DMS153 treated with DMSO at 0.1 percent for 48 hours (cell line): ENCODE measurements around the gene PLXND1.
A peak's percentile ranks its signal among the peaks of the same experiment; 100 is the strongest.

Experiments
- DNase-seq: peaks from one replicate; lab custom pipeline; 2025; ENCODE audit not compliant: unreplicated experiment; lab: John Stamatoyannopoulos, UW

The PLXND1 gene

GRCh38 chr3:129586746-129587430 is 19.6 kb downstream of the PLXND1 start:
- DNase-seq, result no peak

GRCh38 chr3:129585949-129586657 is 20.4 kb downstream of the PLXND1 start:
- DNase-seq, result no peak

DNA sequence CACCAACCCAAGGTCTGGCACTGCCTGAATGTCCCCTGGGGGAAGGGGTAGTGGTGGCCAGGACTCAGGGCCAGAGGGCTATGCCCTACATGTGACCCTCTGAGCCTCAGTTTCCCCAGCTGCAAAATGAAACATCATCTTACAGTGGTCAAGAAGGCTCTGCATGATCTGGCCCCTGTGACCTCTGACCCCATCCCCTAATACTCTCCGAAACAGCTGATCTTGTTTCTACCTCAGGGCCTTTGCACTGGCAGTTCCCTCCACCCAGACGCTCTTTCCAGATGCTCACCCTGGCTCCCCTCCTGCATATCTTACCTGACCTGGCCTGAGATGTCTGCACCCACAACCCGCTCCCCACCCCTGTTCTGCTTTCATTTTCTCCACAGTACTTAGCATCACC is 21.8 kb downstream of the PLXND1 start:
- DNase-seq, result no peak

DNA sequence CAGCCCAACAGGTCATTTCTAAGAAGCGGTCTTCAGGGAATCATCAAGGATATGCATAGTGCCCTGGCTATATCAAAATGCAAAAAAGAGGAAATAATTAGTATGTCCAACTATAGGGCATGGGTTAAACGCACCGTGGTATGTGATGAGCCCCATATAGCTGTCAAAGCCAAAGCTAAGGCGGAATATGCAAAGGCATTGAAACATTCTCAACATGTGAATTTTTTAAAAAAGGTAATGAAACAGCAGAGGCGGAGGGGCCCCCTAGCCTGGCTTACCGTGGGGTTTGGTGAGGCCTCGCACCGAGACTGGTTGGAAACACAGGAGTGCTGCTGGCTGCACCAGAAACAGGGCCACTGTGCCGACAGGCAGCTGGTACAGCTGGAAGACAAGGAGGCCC is 23.2 kb downstream of the PLXND1 start:
- no peak for DNase-seq

GRCh38 chr3:129582799-129583198 is 23.7 kb downstream of the PLXND1 start:
- DNase-seq, result no peak

- no peak for DNase-seq
Measured at GRCh38 chr3:129581623-129582022, 24.9 kb downstream of the PLXND1 start.

GRCh38 chr3:129579991-129580390 is 26.5 kb downstream of the PLXND1 start:
- DNase-seq, result no peak

- DNase-seq, result no peak
Measured at GRCh38 chr3:129577925-129578786, 28.3 kb downstream of the PLXND1 start.

- peak; percentile 16 for DNase-seq
Measured at GRCh38 chr3:129577366-129577765, 29.1 kb downstream of the PLXND1 start.

- peak; percentile 77 for DNase-seq
Measured at GRCh38 chr3:129576514-129577352, 29.7 kb downstream of the PLXND1 start.

DNA sequence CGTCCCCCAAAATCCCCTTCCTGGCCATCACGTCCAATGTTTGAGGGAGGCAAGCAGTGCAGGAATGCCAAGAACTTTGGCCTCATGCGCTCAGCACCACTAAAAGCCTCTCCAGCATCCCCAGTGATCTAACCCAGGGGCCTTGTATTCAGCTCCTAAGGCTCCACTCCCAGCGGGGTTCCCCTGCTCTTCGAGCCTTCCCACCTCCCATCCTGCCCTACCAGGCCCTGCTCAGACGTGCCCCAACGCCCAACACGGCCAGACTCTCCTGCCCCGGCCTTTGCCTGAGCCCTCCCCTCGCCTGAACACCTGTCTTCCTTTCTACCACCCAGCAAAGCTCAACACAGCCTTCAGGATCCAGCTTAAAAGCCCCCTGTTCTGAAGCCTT is 30.5 kb downstream of the PLXND1 start:
- DNase-seq, result no peak

DNA sequence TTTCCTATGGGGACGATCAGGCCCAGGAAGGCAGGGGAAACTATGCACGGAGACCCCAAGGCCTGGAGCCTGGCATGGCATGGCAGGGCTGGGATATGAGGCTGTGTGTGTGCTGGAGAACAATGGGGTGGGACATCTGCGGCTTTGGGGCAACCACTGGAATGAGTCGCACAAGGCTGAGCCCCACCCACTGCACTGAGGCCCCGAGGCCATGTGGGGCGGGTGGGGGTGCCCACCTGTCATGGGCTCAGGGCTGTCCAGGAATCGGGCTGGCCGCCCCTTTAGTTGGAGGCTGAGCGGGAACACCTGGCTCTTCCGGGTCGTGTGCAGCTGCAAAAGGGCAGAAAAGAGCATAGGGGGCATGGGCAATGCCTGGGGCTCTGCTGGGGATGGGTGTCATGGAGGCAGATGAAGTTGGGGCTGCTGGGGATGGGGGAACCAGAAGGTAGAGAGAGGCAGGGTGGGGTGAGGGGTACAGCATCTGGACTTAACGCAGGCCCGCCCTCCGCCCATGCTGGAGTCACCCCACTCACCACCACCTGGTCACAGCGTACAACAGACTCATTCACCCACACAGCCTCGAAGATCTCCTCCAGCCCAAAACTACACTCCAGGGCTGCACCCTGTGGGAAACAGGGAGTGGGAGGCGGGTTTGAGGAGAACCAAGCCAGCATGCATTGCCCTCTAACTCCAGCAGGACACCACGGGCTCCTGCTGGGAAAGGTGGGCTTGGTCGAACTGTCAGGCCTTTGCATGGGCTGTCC is 31.1 kb downstream of the PLXND1 start:
- DNase-seq, result no peak

DNA sequence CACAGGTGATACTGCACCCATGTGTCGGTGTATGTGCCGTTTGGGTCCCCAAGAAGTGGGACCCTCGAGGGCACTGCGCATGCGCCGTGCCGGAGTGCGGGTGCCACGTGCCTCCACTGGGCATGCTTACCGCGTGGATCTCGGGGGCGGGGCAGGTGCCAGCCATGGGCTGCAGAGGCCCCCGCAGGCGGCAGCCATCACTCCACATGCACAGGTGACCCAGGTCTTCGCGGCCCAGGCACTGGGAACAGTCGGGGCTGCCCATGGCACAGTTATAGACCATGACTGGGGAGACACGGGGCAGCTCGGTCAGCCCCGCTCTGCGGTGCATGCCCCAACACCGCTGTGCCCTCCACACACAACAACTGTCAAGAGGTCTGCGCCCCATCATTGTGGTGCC is 32.3 kb downstream of the PLXND1 start:
- no peak for DNase-seq

DNA sequence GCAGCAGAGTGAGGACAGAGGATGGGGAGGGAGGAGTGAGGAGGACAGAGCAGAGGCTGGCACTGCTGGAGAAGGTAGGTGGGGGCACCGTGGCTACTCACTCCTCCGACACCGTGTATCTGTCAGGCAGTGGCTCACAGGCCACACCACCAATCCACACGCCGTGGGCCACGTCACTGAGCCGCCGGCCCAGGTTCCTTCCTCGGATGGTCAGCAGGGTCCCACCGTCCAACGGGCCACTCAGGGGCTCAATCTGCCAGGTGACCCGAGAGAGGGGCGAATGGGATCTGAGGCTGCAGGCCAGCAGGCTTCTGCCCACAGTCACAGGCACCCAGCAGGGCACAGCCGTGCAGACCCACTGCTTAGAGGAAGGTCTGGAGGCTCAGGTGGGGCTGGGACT is 33.0 kb downstream of the PLXND1 start:
- DNase-seq, result no peak

DNA sequence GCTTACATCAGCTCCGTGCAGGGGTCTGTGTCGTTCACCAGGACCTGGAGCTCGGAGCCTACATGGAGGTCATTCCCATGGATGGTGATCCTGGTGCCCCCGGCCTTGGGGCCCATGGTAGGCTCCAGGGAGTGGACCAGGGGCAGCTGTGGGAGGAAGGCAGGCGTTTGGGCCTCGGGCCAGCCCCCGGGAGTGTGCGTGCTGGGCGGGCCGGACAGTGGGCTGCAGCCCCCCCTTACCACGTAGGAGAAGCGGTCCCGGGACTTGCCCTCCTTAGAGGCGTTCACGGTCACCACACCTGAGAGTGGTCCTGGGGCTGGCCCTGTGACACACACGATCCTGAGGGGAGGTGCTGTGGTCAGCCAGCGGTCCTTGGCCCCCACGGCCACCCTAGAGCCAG is 33.9 kb downstream of the PLXND1 start:
- DNase-seq, result no peak

GRCh38 chr3:129571605-129572547 is 34.6 kb downstream of the PLXND1 start:
- no peak for DNase-seq

- DNase-seq, result no peak
Measured at GRCh38 chr3:129569856-129570255, 36.6 kb downstream of the PLXND1 start.

- DNase-seq, result no peak
Measured at GRCh38 chr3:129567939-129568338, 38.5 kb downstream of the PLXND1 start.

GRCh38 chr3:129567176-129567705 is 39.2 kb downstream of the PLXND1 start:
- DNase-seq, result no peak
